ENCODE results near the gene OPCML.

OPCML gene

GRCh38 chr11:133086518-133086917, 445.8 kb downstream of the OPCML start:
- in situ Hi-C loops (cut with HindIII; ENCODE audit: low sequenced_read_pairs), result no loop called here

- in situ Hi-C loops (cut with HindIII; ENCODE audit: low sequenced_read_pairs), result no loop called here
These were observed 449.3 kb downstream of the OPCML start for GRCh38 chr11:133082841-133083488.

- in situ Hi-C loops (cut with HindIII; ENCODE audit: low sequenced_read_pairs), result no loop called here
These were observed 449.9 kb downstream of the OPCML start for GRCh38 chr11:133082453-133082781.

GRCh38 chr11:133081730-133082452, 450.4 kb downstream of the OPCML start:
- in situ Hi-C loops (cut with HindIII; ENCODE audit: low sequenced_read_pairs), result no loop called here

GRCh38 chr11:133081020-133081419, 451.3 kb downstream of the OPCML start:
- in situ Hi-C loops (cut with HindIII; ENCODE audit: low sequenced_read_pairs), result no loop called here

GRCh38 chr11:133078591-133079404, 453.5 kb downstream of the OPCML start:
- in situ Hi-C loops (cut with HindIII; ENCODE audit: low sequenced_read_pairs), result no loop called here

- in situ Hi-C loops (cut with HindIII; ENCODE audit: low sequenced_read_pairs), result no loop called here
These were observed 454.3 kb downstream of the OPCML start for GRCh38 chr11:133078012-133078411.

GRCh38 chr11:133075351-133075750, 456.9 kb downstream of the OPCML start:
- in situ Hi-C loops (cut with HindIII; ENCODE audit: low sequenced_read_pairs), result no loop called here

GRCh38 chr11:133072858-133073582, 459.3 kb downstream of the OPCML start:
- in situ Hi-C loops (cut with HindIII; ENCODE audit: low sequenced_read_pairs), result no loop called here

GRCh38 chr11:133072378-133072777, 459.9 kb downstream of the OPCML start:
- in situ Hi-C loops (cut with HindIII; ENCODE audit: low sequenced_read_pairs), result no loop called here

- in situ Hi-C loops (cut with HindIII; ENCODE audit: low sequenced_read_pairs), result no loop called here
These were observed 461.5 kb downstream of the OPCML start for GRCh38 chr11:133070791-133071190.

- in situ Hi-C loops (cut with HindIII; ENCODE audit: low sequenced_read_pairs), result no loop called here
These were observed 462.1 kb downstream of the OPCML start for GRCh38 chr11:133070021-133070713.

- in situ Hi-C loops (cut with HindIII; ENCODE audit: low sequenced_read_pairs), result no loop called here
These were observed 466.3 kb downstream of the OPCML start for GRCh38 chr11:133065847-133066485.

GRCh38 chr11:133064961-133065360, 467.3 kb downstream of the OPCML start:
- in situ Hi-C loops (cut with HindIII; ENCODE audit: low sequenced_read_pairs), result no loop called here

- in situ Hi-C loops (cut with HindIII; ENCODE audit: low sequenced_read_pairs), result no loop called here
These were observed 468.0 kb downstream of the OPCML start for GRCh38 chr11:133064152-133064877.

GRCh38 chr11:133058501-133058900, 473.8 kb downstream of the OPCML start:
- in situ Hi-C loops (cut with HindIII; ENCODE audit: low sequenced_read_pairs), result no loop called here

- in situ Hi-C loops (cut with HindIII; ENCODE audit: low sequenced_read_pairs), result no loop called here
These were observed 479.1 kb downstream of the OPCML start for GRCh38 chr11:133053124-133053776.

GRCh38 chr11:133052537-133052936, 479.8 kb downstream of the OPCML start:
- in situ Hi-C loops (cut with HindIII; ENCODE audit: low sequenced_read_pairs), result no loop called here

All from endothelial cell of hepatic sinusoid (primary cell).